Caco-2 (cell line): ENCODE results near the gene SLC38A11. TPM values are rescaled to one million over a fixed set of nuclear protein-coding genes. Genes with fewer than 3 reads are reported as not detected.

ENCODE experiments used
- BruUV-seq: library from RNA; stranded (reverse); fragments of 400-500 nt; replicated peaks from 2 replicates; lab custom pipeline; 2021; lab: Mats Ljungman, UMichigan
- CTCF ChIA-PET: fragments of 300-600 bp; sonication (Branson Sonifier 250); formaldehyde crosslinking; loops from one replicate; lab custom pipeline; 2022; ENCODE audit warnings: antibody characterized with exemption; lab: Charles Lee
- POLR2A ChIA-PET: fragments of 300-600 bp; sonication (Branson Sonifier 250); formaldehyde crosslinking; loops from one replicate; lab custom pipeline; 2022; ENCODE audit warnings: antibody characterized with exemption; lab: Charles Lee
- DNase-seq, 2 experiments: peaks; one replicate each; pipeline versions ENCODE4 v3.0.0 to v3.0.0-alpha.2; 2020 to 2022
- H3K27me3 ChIP-seq: replicated peaks from 2 replicates; pipeline ENCODE4 v1.6.0; 2011; ENCODE audit warnings: low read length; ENCODE audit not compliant: control insufficient read depth, insufficient read depth
- H3K36me3 ChIP-seq: 2 replicates; pipeline ENCODE4 v1.5.1; 2011; ENCODE audit warnings: low read length; ENCODE audit not compliant: control insufficient read depth, insufficient read depth
- H3K4me1 ChIP-seq: fragments of 250-450 bp; sonication (Bioruptor Pico); 2 replicates; pipeline ENCODE4 v1.5.1; 2020; ENCODE audit warnings: mild to moderate bottlenecking
- H3K4me3 ChIP-seq: 2 replicates; pipeline ENCODE4 v1.5.1; 2011; ENCODE audit warnings: low read depth, mild to moderate bottlenecking, control low read depth, low read length
- H3K9me3 ChIP-seq: fragments of 250-450 bp; sonication (Bioruptor Pico); 2 replicates; pipeline ENCODE4 v1.5.1; 2020; ENCODE audit warnings: mild to moderate bottlenecking, moderate library complexity
- H3K27ac Mint-ChIP-seq: one replicate; pipeline ENCODE4 v1.8.0; 2022; ENCODE audit warnings: mixed read lengths; ENCODE audit not compliant: unreplicated experiment
- H3K27me3 Mint-ChIP-seq: one replicate; pipeline ENCODE4 v1.8.0; 2022; ENCODE audit warnings: mixed read lengths; ENCODE audit not compliant: insufficient read depth, unreplicated experiment
- H3K36me3 Mint-ChIP-seq: one replicate; pipeline ENCODE4 v1.8.0; 2022; ENCODE audit warnings: mild to moderate bottlenecking, mixed read lengths; ENCODE audit not compliant: insufficient read depth, unreplicated experiment
- H3K4me1 Mint-ChIP-seq: one replicate; pipeline ENCODE4 v1.8.0; 2022; ENCODE audit warnings: low read depth, mixed read lengths; ENCODE audit not compliant: unreplicated experiment
- H3K4me3 Mint-ChIP-seq: one replicate; pipeline ENCODE4 v1.8.0; 2022; ENCODE audit warnings: mild to moderate bottlenecking, moderate library complexity, mixed read lengths; ENCODE audit not compliant: unreplicated experiment
- H3K9me3 Mint-ChIP-seq: one replicate; pipeline ENCODE4 v1.8.0; 2022; ENCODE audit warnings: mixed read lengths; ENCODE audit not compliant: unreplicated experiment
- CTCF ChIP-seq, 2 experiments: fragments of 200-600 bp in 1 of 2; IDR thresholded peaks; 1 replicate in 1 of 2; 2 replicates in 1 of 2; pipeline versions ENCODE4 v1.5.1 to v1.8.0; 2011 to 2022; ENCODE audit warnings: antibody characterized with exemption in 1 of 2, control low read depth in 1 of 2, inconsistent platforms in 1 of 2, low read depth in 1 of 2, low read length in 1 of 2, mild to moderate bottlenecking in 1 of 2, moderate library complexity in 1 of 2; ENCODE audit not compliant: insufficient read depth in 1 of 2, severe bottlenecking in 1 of 2, unreplicated experiment in 1 of 2
- intact Hi-C: fragments of 100-400 bp; cut with micrococcal nuclease; formaldehyde crosslinking; loops from one replicate; pipeline ENCODE4 v1.10.0; 2022; ENCODE audit not compliant: unreplicated experiment
- total RNA-seq: library from RNA; stranded (reverse); gene quantifications from 2 replicates; pipeline ENCODE4 v1.2.3, GENCODE V29; 2022

SLC38A11 gene
- total RNA-seq, 1 experiment from 2014 or later = 1.6 TPM

- Histone ChIP-seq H3K36me3 (no peaks in the 10 kb centered on the region), H3K27me3 (no peaks in the 10 kb centered on the region), H3K4me1 (peaks cover 37% of the 10 kb centered on the region), H3K4me3 (no peak overlapping the region), H3K9me3 (no peaks in the 10 kb centered on the region)
- POLR2A ChIA-PET = no interaction called here
- CTCF ChIA-PET = no interaction called here
- H3K4me1 Mint-ChIP-seq = peaks cover 7% of the 10 kb centered on the region
- H3K9me3 Mint-ChIP-seq = peaks cover 12% of the 10 kb centered on the region
- H3K4me3 Mint-ChIP-seq = no peak overlapping the region
- intact Hi-C loops = no loop called here
- no peaks in the 10 kb centered on the region for H3K27me3 Mint-ChIP-seq
- BruUV-seq = no TSS peak
- DNase-seq = no peak
- no peak for TF ChIP-seq CTCF (IDR thresholded peaks at IDR 0.05; ENCODE audit: insufficient read depth in 1 of 2, low read depth in 1 of 2, low read length in 1 of 2, severe bottlenecking in 1 of 2, unreplicated experiment in 1 of 2)
- H3K36me3 Mint-ChIP-seq = no peaks in the 10 kb centered on the region
- H3K27ac Mint-ChIP-seq = no peak overlapping the region
These were observed 19.9 kb downstream of the SLC38A11 start for GRCh38 chr2:164935118-164936101.

- H3K9me3 Mint-ChIP-seq = peaks cover 20% of the 10 kb centered on the region
- no peaks in the 10 kb centered on the region for H3K27me3 ChIP-seq
- no peak overlapping the region for H3K4me3 Mint-ChIP-seq
- peaks cover 7% of the 10 kb centered on the region for H3K4me1 Mint-ChIP-seq
- no peaks in the 10 kb centered on the region for H3K36me3 ChIP-seq
- no peaks in the 10 kb centered on the region for H3K9me3 ChIP-seq
- TF ChIP-seq CTCF (IDR thresholded peaks at IDR 0.05; ENCODE audit: insufficient read depth in 1 of 2, low read depth in 1 of 2, low read length in 1 of 2, severe bottlenecking in 1 of 2, unreplicated experiment in 1 of 2) = no peak
- ChIA-PET POLR2A (no interaction called here), CTCF (no interaction called here)
- no TSS peak for BruUV-seq
- H3K4me3 ChIP-seq = no peak overlapping the region
- H3K4me1 ChIP-seq = peaks cover 37% of the 10 kb centered on the region
- intact Hi-C loops = no loop called here
- DNase-seq = no peak
- H3K27me3 Mint-ChIP-seq = no peaks in the 10 kb centered on the region
- no peak overlapping the region for H3K27ac Mint-ChIP-seq
- no peaks in the 10 kb centered on the region for H3K36me3 Mint-ChIP-seq
These were observed 20.8 kb downstream of the SLC38A11 start for GRCh38 chr2:164934401-164935117.

GRCh38 chr2:164933671-164934189, 21.6 kb downstream of the SLC38A11 start:
- Mint-ChIP-seq H3K9me3 (peaks cover 28% of the 10 kb centered on the region), H3K4me3 (no peak overlapping the region), H3K4me1 (peaks cover 7% of the 10 kb centered on the region), H3K27ac (no peak overlapping the region), H3K27me3 (no peaks in the 10 kb centered on the region), H3K36me3 (no peaks in the 10 kb centered on the region)
- Histone ChIP-seq H3K36me3 (no peaks in the 10 kb centered on the region), H3K9me3 (no peaks in the 10 kb centered on the region), H3K4me3 (no peak overlapping the region), H3K27me3 (no peaks in the 10 kb centered on the region), H3K4me1 (peaks cover 32% of the 10 kb centered on the region)
- ChIA-PET CTCF (no interaction called here), POLR2A (no interaction called here)
- TF ChIP-seq CTCF (IDR thresholded peaks at IDR 0.05; ENCODE audit: insufficient read depth in 1 of 2, low read depth in 1 of 2, low read length in 1 of 2, severe bottlenecking in 1 of 2, unreplicated experiment in 1 of 2) = no peak
- intact Hi-C loops = no loop called here
- no TSS peak for BruUV-seq
- no peak for DNase-seq
